Stimulated activated naive B cell treated with anti-CD40 and anti-IgM and Interleukin-4, amounts not matched to agents 10 μg/mL and 1 μg/mL and 100 μg/mL, for 72 hours (primary cell): ENCODE measurements around the gene ADSL.

Experiments used
- ATAC-seq, 2 donors: fragments of 150-1000 bp; cut with Tn5 transposase; replicated peaks; 2 replicates each; pipeline ENCODE4 v1.10.0; 2021; ENCODE audit warnings: moderate library complexity in 1 of 2
- DNase-seq: peaks from one replicate; pipeline ENCODE4 v3.0.0; 2021
- H3K27ac Mint-ChIP-seq: one replicate; pipeline ENCODE4 v1.8.0; 2022; ENCODE audit warnings: mild to moderate bottlenecking, mixed read lengths
- H3K27me3 Mint-ChIP-seq, 2 donors: one replicate each; pipeline ENCODE4 v1.8.0; 2022; ENCODE audit warnings: mixed read lengths in 2 of 2
- H3K36me3 Mint-ChIP-seq, 2 donors: one replicate each; pipeline ENCODE4 v1.8.0; 2022; ENCODE audit warnings: mixed read lengths in 2 of 2, mild to moderate bottlenecking in 1 of 2
- H3K4me1 Mint-ChIP-seq, 2 donors: one replicate each; pipeline ENCODE4 v1.8.0; 2022; ENCODE audit warnings: mixed read lengths in 2 of 2, mild to moderate bottlenecking in 1 of 2
- H3K4me3 Mint-ChIP-seq, 2 donors: one replicate each; pipeline ENCODE4 v1.8.0; 2022; ENCODE audit warnings: mild to moderate bottlenecking in 2 of 2, mixed read lengths in 2 of 2, moderate library complexity in 1 of 2
- H3K9me3 Mint-ChIP-seq, 2 donors: one replicate each; pipeline ENCODE4 v1.8.0; 2022; ENCODE audit warnings: mixed read lengths in 2 of 2, mild to moderate bottlenecking in 1 of 2

The ADSL gene

GRCh38 chr22:40416636-40417035 lies 70.3 kb downstream of the ADSL start:
- no peaks in the 10 kb centered on the region for H3K9me3 Mint-ChIP-seq
- H3K4me1 Mint-ChIP-seq = peaks cover 54 to 71% of the 10 kb centered on the region in 2 donors
- H3K4me3 Mint-ChIP-seq = peak overlapping the region; percentile 68 to 73
- no peak for ATAC-seq
- H3K36me3 Mint-ChIP-seq = peaks cover 48 to 64% of the 10 kb centered on the region in 2 donors
- peak overlapping the region; percentile 95 for H3K27ac Mint-ChIP-seq
- H3K27me3 Mint-ChIP-seq = no peaks in the 10 kb centered on the region
- DNase-seq = no peak

GRCh38 chr22:40417041-40417440 lies 70.7 kb downstream of the ADSL start:
- ATAC-seq (no peak), DNase-seq (no peak)
- Mint-ChIP-seq H3K4me1 (peaks cover 53 to 67% of the 10 kb centered on the region in 2 donors), H3K27me3 (no peaks in the 10 kb centered on the region), H3K27ac (peak overlapping the region; percentile 95), H3K36me3 (peaks cover 48 to 64% of the 10 kb centered on the region in 2 donors), H3K9me3 (no peaks in the 10 kb centered on the region), H3K4me3 (no peak overlapping the region)

GRCh38 chr22:40417881-40418280 lies 71.6 kb downstream of the ADSL start:
- H3K4me1 Mint-ChIP-seq = peaks cover 56 to 67% of the 10 kb centered on the region in 2 donors
- H3K27me3 Mint-ChIP-seq = no peaks in the 10 kb centered on the region
- peak overlapping the region in 1 of 2 donors; percentile 13 for H3K4me3 Mint-ChIP-seq
- peaks cover 51 to 67% of the 10 kb centered on the region in 2 donors for H3K36me3 Mint-ChIP-seq
- DNase-seq = no peak
- no peaks in the 10 kb centered on the region for H3K9me3 Mint-ChIP-seq
- H3K27ac Mint-ChIP-seq = peak overlapping the region; percentile 80
- ATAC-seq = no peak

GRCh38 chr22:40418366-40419201 lies 72.3 kb downstream of the ADSL start:
- peaks cover 60 to 68% of the 10 kb centered on the region in 2 donors for H3K4me1 Mint-ChIP-seq
- peak overlapping the region; percentile 52 for H3K27ac Mint-ChIP-seq
- peak overlapping the region in 1 of 2 donors; percentile 13 for H3K4me3 Mint-ChIP-seq
- H3K27me3 Mint-ChIP-seq = no peaks in the 10 kb centered on the region
- DNase-seq (no peak), ATAC-seq (peak in 1 of 2 donors; percentile 14)
- no peaks in the 10 kb centered on the region for H3K9me3 Mint-ChIP-seq
- H3K36me3 Mint-ChIP-seq = peaks cover 55 to 73% of the 10 kb centered on the region in 2 donors

- Mint-ChIP-seq H3K36me3 (peaks cover 50 to 69% of the 10 kb centered on the region in 2 donors), H3K27ac (peak overlapping the region; percentile 74), H3K27me3 (no peaks in the 10 kb centered on the region), H3K4me1 (peaks cover 51 to 59% of the 10 kb centered on the region in 2 donors), H3K4me3 (no peak overlapping the region), H3K9me3 (no peaks in the 10 kb centered on the region)
- DNase-seq (no peak), ATAC-seq (no peak)
These were observed 73.4 kb downstream of the ADSL start for GRCh38 chr22:40419718-40420117.

GRCh38 chr22:40420341-40421081 lies 74.2 kb downstream of the ADSL start:
- Mint-ChIP-seq H3K27me3 (no peaks in the 10 kb centered on the region), H3K4me3 (no peak overlapping the region), H3K27ac (no peak overlapping the region), H3K4me1 (peaks cover 44 to 57% of the 10 kb centered on the region in 2 donors), H3K9me3 (no peaks in the 10 kb centered on the region), H3K36me3 (peaks cover 50 to 68% of the 10 kb centered on the region in 2 donors)
- DNase-seq (no peak), ATAC-seq (no peak)

GRCh38 chr22:40421082-40421350 lies 74.7 kb downstream of the ADSL start:
- Mint-ChIP-seq H3K4me1 (peaks cover 40 to 53% of the 10 kb centered on the region in 2 donors), H3K27me3 (no peaks in the 10 kb centered on the region), H3K27ac (no peak overlapping the region), H3K36me3 (peaks cover 45 to 68% of the 10 kb centered on the region in 2 donors), H3K9me3 (no peaks in the 10 kb centered on the region), H3K4me3 (no peak overlapping the region)
- no peak for ATAC-seq
- DNase-seq = no peak

- DNase-seq (no peak), ATAC-seq (no peak)
- peak overlapping the region; percentile 77 for H3K27ac Mint-ChIP-seq
- H3K4me1 Mint-ChIP-seq = peaks cover 36 to 53% of the 10 kb centered on the region in 2 donors
- no peaks in the 10 kb centered on the region for H3K27me3 Mint-ChIP-seq
- peaks cover 46 to 69% of the 10 kb centered on the region in 2 donors for H3K36me3 Mint-ChIP-seq
- H3K4me3 Mint-ChIP-seq = no peak overlapping the region
- no peaks in the 10 kb centered on the region for H3K9me3 Mint-ChIP-seq
These were observed 75.6 kb downstream of the ADSL start for GRCh38 chr22:40421941-40422340.

- Mint-ChIP-seq H3K4me1 (peaks cover 35 to 52% of the 10 kb centered on the region in 2 donors), H3K9me3 (no peaks in the 10 kb centered on the region), H3K27ac (peak overlapping the region; percentile 77), H3K36me3 (peaks cover 44 to 76% of the 10 kb centered on the region in 2 donors), H3K4me3 (no peak overlapping the region), H3K27me3 (no peaks in the 10 kb centered on the region)
- ATAC-seq (no peak), DNase-seq (no peak)
These were observed 76.4 kb downstream of the ADSL start for GRCh38 chr22:40422558-40423309.

- no peak for ATAC-seq
- no peak for DNase-seq
- Mint-ChIP-seq H3K9me3 (no peaks in the 10 kb centered on the region), H3K4me1 (peaks cover 30 to 46% of the 10 kb centered on the region in 2 donors), H3K4me3 (peak overlapping the region in 1 of 2 donors; percentile 17), H3K36me3 (peaks cover 45 to 73% of the 10 kb centered on the region in 2 donors), H3K27ac (peak overlapping the region; percentile 75), H3K27me3 (no peaks in the 10 kb centered on the region)
These were observed 77.0 kb downstream of the ADSL start for GRCh38 chr22:40423310-40423688.

GRCh38 chr22:40423882-40424640 lies 77.8 kb downstream of the ADSL start:
- no peaks in the 10 kb centered on the region for H3K9me3 Mint-ChIP-seq
- H3K4me1 Mint-ChIP-seq = peaks cover 32 to 49% of the 10 kb centered on the region in 2 donors
- ATAC-seq (no peak), DNase-seq (no peak)
- no peak overlapping the region for H3K4me3 Mint-ChIP-seq
- peak overlapping the region; percentile 75 for H3K27ac Mint-ChIP-seq
- no peaks in the 10 kb centered on the region for H3K27me3 Mint-ChIP-seq
- peaks cover 52 to 78% of the 10 kb centered on the region in 2 donors for H3K36me3 Mint-ChIP-seq

- Mint-ChIP-seq H3K9me3 (no peaks in the 10 kb centered on the region), H3K27me3 (no peaks in the 10 kb centered on the region), H3K4me1 (peaks cover 30 to 50% of the 10 kb centered on the region in 2 donors), H3K4me3 (no peak overlapping the region), H3K27ac (peak overlapping the region; percentile 21), H3K36me3 (peaks cover 60 to 79% of the 10 kb centered on the region in 2 donors)
- DNase-seq (no peak), ATAC-seq (no peak)
These were observed 78.8 kb downstream of the ADSL start for GRCh38 chr22:40425082-40425481.

GRCh38 chr22:40426594-40427333 lies 80.5 kb downstream of the ADSL start:
- Mint-ChIP-seq H3K4me3 (no peak overlapping the region), H3K9me3 (no peaks in the 10 kb centered on the region), H3K27me3 (no peaks in the 10 kb centered on the region), H3K27ac (no peak overlapping the region), H3K4me1 (peaks cover 34 to 59% of the 10 kb centered on the region in 2 donors), H3K36me3 (peaks cover 64 to 80% of the 10 kb centered on the region in 2 donors)
- DNase-seq (no peak), ATAC-seq (no peak)
